ENCODE results near the gene RAB11FIP3. TPM values are rescaled to one million over a fixed set of nuclear protein-coding genes. Genes with fewer than 3 reads are reported as not detected.
"Not testable (repeated sequence)": the region's sequence is repeated elsewhere in the genome, so short reads cannot be mapped to it uniquely, and the experiment has no call there.

The RAB11FIP3 gene
- total RNA-seq, 1 donor from 2014 or later: 52.1 TPM

GRCh38 chr16:476039-476438 is 50.6 kb downstream of the RAB11FIP3 start:
- H3K4me1 Mint-ChIP-seq (ENCODE audit: unreplicated experiment): peaks cover 17% of the 10 kb centered on the region
- H3K36me3 Mint-ChIP-seq: peaks cover 8% of the 10 kb centered on the region
- no peak overlapping the region for H3K27ac Mint-ChIP-seq
- H3K9me3 Mint-ChIP-seq: no peaks in the 10 kb centered on the region
- no peaks in the 10 kb centered on the region for H3K27me3 Mint-ChIP-seq
- DNase-seq (ENCODE audit: extremely low spot score, unreplicated experiment): no peak
- TF ChIP-seq CTCF (conservative IDR thresholded peaks at IDR 0.05): no peak
- H3K4me3 Mint-ChIP-seq: no peak overlapping the region

- Mint-ChIP-seq H3K4me3 (no peak overlapping the region), H3K4me1 (ENCODE audit: unreplicated experiment) (peaks cover 16% of the 10 kb centered on the region), H3K27me3 (no peaks in the 10 kb centered on the region), H3K9me3 (no peaks in the 10 kb centered on the region), H3K27ac (no peak overlapping the region), H3K36me3 (peaks cover 7% of the 10 kb centered on the region)
- no peak for DNase-seq (ENCODE audit: extremely low spot score, unreplicated experiment)
- TF ChIP-seq CTCF (conservative IDR thresholded peaks at IDR 0.05): no peak
Measured at GRCh38 chr16:477301-478157, 52.1 kb downstream of the RAB11FIP3 start.

- not testable (repeated sequence) for DNase-seq (ENCODE audit: extremely low spot score, unreplicated experiment); H3K4me3 Mint-ChIP-seq; H3K27ac Mint-ChIP-seq; H3K27me3 Mint-ChIP-seq; H3K36me3 Mint-ChIP-seq; H3K9me3 Mint-ChIP-seq
- H3K4me1 Mint-ChIP-seq (ENCODE audit: unreplicated experiment): peaks cover 15% of the 10 kb centered on the region
Measured at GRCh38 chr16:478287-478686, 52.8 kb downstream of the RAB11FIP3 start.

GRCh38 chr16:482468-483185 is 57.2 kb downstream of the RAB11FIP3 start:
- Mint-ChIP-seq H3K36me3 (peaks cover under 1% of the 10 kb centered on the region), H3K9me3 (no peaks in the 10 kb centered on the region), H3K4me3 (no peak overlapping the region), H3K27me3 (no peaks in the 10 kb centered on the region), H3K4me1 (ENCODE audit: unreplicated experiment) (peaks cover 9% of the 10 kb centered on the region), H3K27ac (no peak overlapping the region)
- DNase-seq (ENCODE audit: extremely low spot score, unreplicated experiment): no peak
- TF ChIP-seq CTCF (conservative IDR thresholded peaks at IDR 0.05): no peak

GRCh38 chr16:483341-484075 is 58.1 kb downstream of the RAB11FIP3 start:
- H3K36me3 Mint-ChIP-seq: peaks cover 4% of the 10 kb centered on the region
- no peak overlapping the region for H3K4me3 Mint-ChIP-seq
- peak overlapping the region; percentile 46 for H3K27ac Mint-ChIP-seq
- no peaks in the 10 kb centered on the region for H3K9me3 Mint-ChIP-seq
- no peak for TF ChIP-seq CTCF (conservative IDR thresholded peaks at IDR 0.05)
- DNase-seq (ENCODE audit: extremely low spot score, unreplicated experiment): no peak
- no peaks in the 10 kb centered on the region for H3K27me3 Mint-ChIP-seq
- H3K4me1 Mint-ChIP-seq (ENCODE audit: unreplicated experiment): peaks cover 9% of the 10 kb centered on the region

Measured in type B pancreatic cell (in vitro differentiated cells).